Adipose tissue (tissue), 3 donors: ENCODE measurements around the gene SEMA4C. TPM values are rescaled to one million over a fixed set of nuclear protein-coding genes. Genes with fewer than 3 reads are reported as not detected.

Source experiments
- H3K27ac ChIP-seq: one replicate; pipeline ENCODE4 v1.5.1; 2013; ENCODE audit warnings: low read depth, low read length
- WGBS, 3 donors: extraction: QIAGEN DNeasy Blood & Tissue Kit; methylation state at CpG; one replicate each; pipeline ENCODE4 v1.1.7; 2013; 5-methylcytosine and 5-hydroxymethylcytosine counted together
- polyA plus RNA-seq, 3 donors: library from polyadenylated mRNA; stranded (reverse); fragments of 200-250 nt; gene quantifications; one replicate each; pipeline ENCODE4 v1.2.3, GENCODE V29; 2013
- donor health status: healthy with polysubstance abuse.
- donor health status: Bipolar disorder and iron deficiency.
- donor health status: healthy.

SEMA4C gene
- polyA plus RNA-seq, 3 donors = 8.2 to 41.2 (median 30.2) TPM

- WGBS, 3 donors = 0% methylated on average over 77 to 81 of the region's 81 CpGs
Measured at GRCh38 chr2:96857667-96858372, 12.1 kb downstream of the SEMA4C start, which contains the start of gene ANKRD39. ANKRD39 (minus strand) TSS chr2:96858016; CDS start chr2:96857987, 29 bp downstream.

GRCh38 chr2:96856776-96857666 is 12.9 kb downstream of the SEMA4C start:
- no peak overlapping the region for H3K27ac ChIP-seq
- 11 to 19% (median 15%) methylated on average over 27 of the region's 27 CpGs for WGBS, 3 donors

More at GRCh38 chr2:96857667-96858372, 12.1 kb downstream of the SEMA4C start, which contains the start of gene ANKRD39:
- H3K27ac ChIP-seq = no peak within 1 kb of the TSS

- no peak overlapping the region for H3K27ac ChIP-seq
- 94 to 96% (median 94%) methylated on average over 15 of the region's 15 CpGs for WGBS, 3 donors
Measured at GRCh38 chr2:96853321-96853720, 16.6 kb downstream of the SEMA4C start.

DNA sequence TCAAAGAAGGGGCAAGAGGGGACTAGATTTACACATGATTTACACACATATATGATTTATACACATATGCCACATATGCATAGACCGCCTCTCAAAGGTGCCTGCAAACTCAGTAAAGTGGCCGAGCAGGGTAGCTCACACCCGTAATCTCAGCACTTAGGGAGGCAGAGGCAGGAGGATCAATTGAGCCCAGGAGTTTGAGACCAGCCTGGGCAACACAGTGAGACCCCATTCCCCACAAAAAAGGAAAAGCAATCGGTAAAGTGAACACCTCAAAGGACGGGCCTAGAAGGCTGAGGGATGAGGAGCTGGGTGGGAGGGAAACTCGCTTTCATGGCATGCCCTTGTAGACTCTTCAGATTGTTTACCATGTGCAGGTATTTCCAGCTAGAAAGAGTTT is 17.2 kb downstream of the SEMA4C start:
- 91 to 98% (median 96%) methylated on average over 6 of the region's 6 CpGs for WGBS, 3 donors
- H3K27ac ChIP-seq = no peak overlapping the region

DNA sequence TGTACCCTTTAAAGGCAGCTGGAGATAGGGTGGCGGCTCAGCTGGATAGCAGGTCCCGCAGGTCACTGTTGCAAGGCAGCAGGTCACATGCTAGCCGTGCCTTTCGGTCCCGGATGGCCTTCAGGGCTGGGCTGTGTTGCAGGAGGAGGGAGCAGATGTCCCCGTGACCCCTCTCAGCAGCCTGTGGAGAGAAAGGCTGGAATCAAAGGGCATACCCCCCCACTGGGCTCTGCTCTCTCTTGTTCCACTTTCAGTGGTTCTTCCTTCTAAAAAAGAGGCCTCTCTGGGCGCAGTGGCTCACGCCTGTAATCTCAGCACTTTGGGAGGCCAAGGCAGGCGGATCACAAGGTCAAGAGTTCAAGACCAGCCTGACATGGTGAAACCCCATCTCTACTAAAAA is 21.6 kb downstream of the SEMA4C start:
- WGBS, 3 donors = 79 to 85% (median 82%) methylated on average over 9 of the region's 9 CpGs
- no peak overlapping the region for H3K27ac ChIP-seq

DNA sequence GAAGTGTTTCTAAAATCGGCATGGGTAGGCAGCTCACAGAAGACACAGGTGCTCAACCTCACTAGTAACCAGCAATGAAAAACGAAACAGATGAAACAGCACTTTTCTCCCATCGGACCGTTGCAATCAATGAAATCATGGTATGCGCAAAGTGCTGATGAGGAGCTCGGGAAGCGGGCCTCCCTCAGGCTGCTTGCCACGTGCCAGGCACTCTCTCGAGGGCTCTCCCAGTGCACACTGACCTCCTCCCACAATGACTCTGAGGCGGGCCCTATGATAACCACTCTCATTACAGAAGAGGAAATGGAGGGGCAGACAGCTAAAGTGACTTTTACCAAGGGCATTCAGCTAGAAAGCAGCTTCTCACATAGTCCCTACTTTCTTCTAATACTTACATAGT is 22.3 kb downstream of the SEMA4C start:
- 78 to 81% (median 78%) methylated on average over 10 of the region's 10 CpGs for WGBS, 3 donors

GRCh38 chr2:96846825-96847224 is 23.1 kb downstream of the SEMA4C start:
- no peak overlapping the region for H3K27ac ChIP-seq
- 87 to 95% (median 94%) methylated on average over 5 of the region's 5 CpGs for WGBS, 3 donors

More for the DNA sequence above, 22.3 kb downstream of the SEMA4C start:
- no peak overlapping the region for H3K27ac ChIP-seq

DNA sequence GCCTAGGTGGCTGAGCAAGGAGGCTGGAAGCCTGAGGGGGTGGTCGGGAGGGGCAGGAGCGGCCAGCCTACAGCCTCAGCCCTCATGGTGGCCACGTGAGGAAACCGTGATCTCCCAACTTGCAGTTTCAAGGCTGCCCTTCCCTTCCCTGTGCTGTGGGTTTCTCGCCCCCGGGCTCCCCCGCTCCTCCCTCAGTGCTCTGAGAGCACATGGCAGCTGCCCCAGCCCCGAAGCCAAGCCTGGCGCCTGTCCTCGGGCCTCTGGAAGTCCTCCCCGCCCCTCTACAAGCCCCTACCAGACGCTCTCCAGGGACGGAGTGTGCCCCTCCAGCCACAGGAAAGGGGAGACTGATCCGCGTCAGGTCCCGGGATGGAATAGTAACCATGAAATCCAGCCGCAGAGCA is 25.5 kb downstream of the SEMA4C start:
- H3K27ac ChIP-seq = no peak overlapping the region
- 84 to 90% (median 85%) methylated on average over 16 to 17 of the region's 17 CpGs for WGBS, 3 donors

GRCh38 chr2:96843538-96844268 is 26.2 kb downstream of the SEMA4C start, which contains the start of gene ANKRD23:
ANKRD23 (minus strand) TSS chr2:96844021; CDS start chr2:96843992, 29 bp downstream.
- whole genome bisulfite sequencing, 3 donors = 95 to 97% (median 96%) methylated on average over 14 of the region's 14 CpGs

DNA sequence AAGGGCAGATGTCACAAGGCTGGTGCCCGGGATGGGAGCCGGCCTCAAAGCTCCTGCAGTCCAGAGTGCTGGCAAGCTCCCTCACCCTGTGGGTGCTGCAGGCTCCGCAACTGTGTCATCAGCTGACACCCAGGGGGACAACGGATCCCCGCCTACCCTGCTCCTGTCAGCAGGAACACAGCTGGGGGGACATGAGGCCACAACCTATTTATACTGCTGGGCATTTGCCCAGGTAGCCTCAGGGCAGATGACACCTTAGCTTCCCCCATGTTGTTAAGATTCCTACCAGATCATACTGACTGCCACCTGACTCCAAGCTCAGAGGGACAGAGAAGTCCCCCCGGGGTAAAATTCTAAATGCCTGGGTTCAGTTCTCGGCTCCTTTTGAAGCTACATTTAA is 27.3 kb downstream of the SEMA4C start:
- WGBS, 3 donors = 85 to 91% (median 89%) methylated on average over 7 of the region's 7 CpGs
- no peak overlapping the region for H3K27ac ChIP-seq

More at GRCh38 chr2:96843538-96844268, 26.2 kb downstream of the SEMA4C start, which contains the start of gene ANKRD23:
- H3K27ac ChIP-seq = no peak within 1 kb of the TSS

- WGBS, 3 donors = 85 to 88% (median 86%) methylated on average over 16 of the region's 16 CpGs
- H3K27ac ChIP-seq = no peak overlapping the region
Measured at GRCh38 chr2:96841701-96842495, 28.0 kb downstream of the SEMA4C start.

GRCh38 chr2:96839875-96840850 is 29.7 kb downstream of the SEMA4C start:
- WGBS, 3 donors = 90% methylated on average over 37 of the region's 37 CpGs
- no peak overlapping the region for H3K27ac ChIP-seq

- 25 to 58% (median 35%) methylated on average over 33 to 42 of the region's 42 CpGs for WGBS, 3 donors
- H3K27ac ChIP-seq = no peak overlapping the region
Measured at GRCh38 chr2:96839293-96839874, 30.5 kb downstream of the SEMA4C start.

DNA sequence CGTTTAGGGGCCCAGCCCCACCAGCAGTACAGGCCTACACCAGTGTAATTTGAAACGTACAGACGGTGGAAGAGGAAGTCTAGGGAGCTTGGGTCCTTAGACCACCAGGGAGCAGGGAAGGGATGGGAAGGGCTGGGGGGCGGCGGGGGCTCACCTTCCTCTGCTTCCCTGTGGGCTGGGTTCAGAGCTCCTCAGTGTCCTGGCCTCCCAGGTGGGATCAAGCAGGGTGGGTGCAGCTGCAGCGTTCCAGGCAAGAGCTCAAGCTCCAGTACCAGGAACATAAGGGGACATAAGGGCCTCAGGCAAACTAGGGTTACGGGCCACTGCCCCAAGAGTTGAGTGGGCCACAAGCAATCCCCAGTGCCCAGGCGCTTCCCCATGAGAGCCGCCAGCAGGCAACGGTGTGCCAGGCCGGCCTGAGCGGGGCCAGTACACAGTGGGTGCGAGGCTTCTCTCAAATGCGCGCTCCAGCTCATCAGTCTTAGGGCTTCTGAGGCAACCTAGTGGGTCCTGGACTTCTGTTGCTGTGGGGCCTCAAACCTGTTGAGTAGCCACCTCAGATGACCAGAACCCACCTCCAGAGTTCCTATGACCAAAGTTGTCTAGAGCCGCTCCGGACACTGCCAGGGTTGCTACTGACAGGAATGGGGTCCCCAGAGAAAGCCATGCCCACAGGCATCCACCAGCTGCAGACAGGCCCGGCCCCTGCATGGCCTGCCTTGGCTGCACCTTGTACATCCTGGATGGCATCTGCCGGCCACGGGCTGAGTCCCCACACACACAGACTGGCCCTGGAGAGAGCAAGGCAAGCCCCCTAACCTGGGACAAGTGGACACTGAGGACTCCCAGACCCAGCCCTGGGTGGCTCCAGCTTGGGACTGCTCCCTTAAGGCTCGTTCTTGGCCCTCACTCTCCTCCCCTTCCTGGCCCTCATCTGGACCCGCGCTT is 31.3 kb downstream of the SEMA4C start:
- 83 to 87% (median 87%) methylated on average over 22 to 23 of the region's 23 CpGs for WGBS, 3 donors

DNA sequence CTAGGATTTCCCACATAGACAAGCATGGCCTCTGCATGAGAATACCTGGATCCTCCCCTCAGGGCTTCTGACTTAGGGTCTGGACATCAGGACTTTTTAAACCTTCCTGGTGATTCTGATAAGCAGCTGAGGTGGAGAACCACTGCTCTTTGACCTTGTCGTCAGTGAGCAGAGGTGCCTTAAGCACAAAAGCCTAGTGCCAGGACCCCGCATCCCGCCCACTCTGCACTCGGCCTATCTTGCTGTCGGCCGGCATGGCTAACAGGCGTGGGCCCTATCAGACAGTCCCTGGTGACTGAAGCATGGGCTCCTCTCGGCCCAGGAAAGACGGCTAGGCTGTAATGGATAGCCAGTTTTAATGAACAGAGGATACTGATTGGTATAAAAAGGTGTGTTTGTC is 32.3 kb downstream of the SEMA4C start:
- 88 to 94% (median 92%) methylated on average over 9 of the region's 9 CpGs for WGBS, 3 donors
- no peak overlapping the region for H3K27ac ChIP-seq

More for the DNA sequence above, 31.3 kb downstream of the SEMA4C start:
- H3K27ac ChIP-seq = no peak overlapping the region
